ENCODE data around the gene LRRC18.

- TF ChIP-seq POLR2A (IDR thresholded peaks at IDR 0.05) (no peak), CTCF (IDR thresholded peaks at IDR 0.05) (no peak)
These were observed 732 bp upstream of the LRRC18 start for GRCh38 chr10:48940372-48940771.
